HepG2 (cell line): ENCODE data around the gene CRYAB. TPM values are rescaled to one million over a fixed set of nuclear protein-coding genes. Genes with fewer than 3 reads are reported as not detected.

Experiments
- ATAC-seq: fragments of 200-7000 bp; cut with Tn5 transposase; 3 replicates; pipeline ENCODE4 v1.9.1; 2020; ENCODE audit warnings: mild to moderate bottlenecking, moderate library complexity
- BruUV-seq: library from RNA; stranded (reverse); fragments of 400-500 nt; replicated peaks from 2 replicates; lab custom pipeline; 2021; lab: Mats Ljungman, UMichigan
- CTCF ChIA-PET: fragments of 300-600 bp; formaldehyde crosslinking; extraction: SDS; loops from one replicate; lab custom pipeline; 2021; ENCODE audit warnings: low total read pairs, inconsistent platforms, low intra/inter-chr PET ratio; lab: Yijun Ruan, JAX
- POLR2A ChIA-PET: fragments of 350-600 bp; sonication (Branson Sonifier 250); formaldehyde crosslinking; loops from one replicate; lab custom pipeline; 2020; ENCODE audit warnings: antibody characterized with exemption, inconsistent platforms; lab: Yijun Ruan, JAX
- DNase-seq: peaks from one replicate; pipeline ENCODE4 v3.0.0-alpha.2; 2015; ENCODE audit warnings: low spot score
- FAIRE-seq: peaks from 3 replicates; lab custom pipeline; 2011; peaks lifted over from hg19 to GRCh38; lab: Jason Lieb, UNC
- H2AFZ ChIP-seq: one replicate; pipeline ENCODE4 v1.6.1; 2011; ENCODE audit warnings: low read length, inconsistent platforms
- H3K27ac ChIP-seq: fragments of 300-600 bp; 3 replicates; pipeline ENCODE4 v1.8.0; 2011; ENCODE audit warnings: mixed run types, mild to moderate bottlenecking, mixed read lengths, low read length, inconsistent platforms; ENCODE audit not compliant: insufficient read depth; ENCODE audit errors: extremely low read length
- H3K27me3 ChIP-seq, 2 experiments: fragments of 200-600 bp in 1 of 2; 2 replicates in 1 of 2; 3 replicates in 1 of 2; pipeline versions ENCODE4 v1.6.0 to v1.8.0; 2011; ENCODE audit warnings: low read length in 2 of 2, mild to moderate bottlenecking in 2 of 2, moderate library complexity in 2 of 2, inconsistent platforms in 1 of 2; ENCODE audit not compliant: insufficient read depth in 2 of 2, control insufficient read depth in 1 of 2
- H3K36me3 ChIP-seq, 2 experiments: fragments of 200-600 bp in 1 of 2; replicated peaks in 1 of 2; 2 replicates in 1 of 2; 3 replicates in 1 of 2; pipeline versions ENCODE4 v1.5.1 to v1.8.0; 2011; ENCODE audit warnings: low read length in 2 of 2, inconsistent platforms in 1 of 2; ENCODE audit not compliant: insufficient read depth in 2 of 2, control insufficient read depth in 1 of 2
- H3K4me1 ChIP-seq: 2 replicates; pipeline ENCODE4 v1.5.1; 2012; ENCODE audit warnings: low read length, inconsistent platforms; ENCODE audit not compliant: insufficient read depth
- H3K4me2 ChIP-seq: 2 replicates; pipeline ENCODE4 v1.6.0; 2011; ENCODE audit warnings: low read depth, low read length, inconsistent platforms
- H3K4me3 ChIP-seq, 3 experiments: fragments of 200-600 bp in 1 of 3; sonication (generic), shearing (Covaris generic) in 1 of 3; replicated peaks in 1 of 3; 2 replicates each; pipeline ENCODE4 v1.5.1; 2011 to 2016; ENCODE audit warnings: low read length in 3 of 3, inconsistent platforms in 2 of 3, low read depth in 2 of 3, mild to moderate bottlenecking in 2 of 3, control low read depth in 1 of 3, mixed read lengths in 1 of 3; ENCODE audit not compliant: insufficient read depth in 1 of 3
- H3K79me2 ChIP-seq: one replicate; pipeline ENCODE4 v1.6.1; 2011; ENCODE audit warnings: low read length, inconsistent platforms; ENCODE audit not compliant: insufficient read depth
- H3K9ac ChIP-seq: 2 replicates; pipeline ENCODE4 v1.6.0; 2011; ENCODE audit warnings: mild to moderate bottlenecking, low read depth, low read length, inconsistent platforms; ENCODE audit not compliant: insufficient read depth
- H3K9me3 ChIP-seq: 2 replicates; pipeline ENCODE4 v1.5.1; 2012; ENCODE audit warnings: mild to moderate bottlenecking, low read length
- H4K20me1 ChIP-seq: 2 replicates; pipeline ENCODE4 v1.6.0; 2011; ENCODE audit warnings: inconsistent platforms, mild to moderate bottlenecking, low read length, moderate library complexity; ENCODE audit not compliant: insufficient read depth
- EP300 ChIP-seq, 3 experiments: sonication (generic) in 1 of 3; formaldehyde crosslinking in 1 of 3; IDR thresholded peaks; 2 replicates each; pipeline versions ENCODE4 v1.5.1 to v1.6.1; 2011 to 2020; ENCODE audit warnings: low read depth in 2 of 3, low read length in 2 of 3, borderline replicate concordance in 1 of 3, improper control_type of control experiment in 1 of 3, mild to moderate bottlenecking in 1 of 3, missing genetic modification reagents in 1 of 3, moderate library complexity in 1 of 3
- HNF4G ChIP-seq, 2 experiments: sonication (generic) in 1 of 2; formaldehyde crosslinking in 1 of 2; IDR thresholded peaks; 2 replicates each; pipeline versions ENCODE4 v1.4.0 to v1.6.1; 2011 to 2020; ENCODE audit warnings: borderline replicate concordance in 2 of 2, low read depth in 2 of 2, mild to moderate bottlenecking in 2 of 2, low read length in 1 of 2, missing genetic modification reagents in 1 of 2, moderate library complexity in 1 of 2
- KLF6 ChIP-seq: IDR thresholded peaks from 2 replicates; pipeline ENCODE4 v1.8.0; 2016; ENCODE audit warnings: missing biosample characterization, missing genetic modification reagents
- MXI1 ChIP-seq: IDR thresholded peaks from 3 replicates; pipeline ENCODE4 v1.6.1; 2012; ENCODE audit warnings: low read depth, low read length, inconsistent platforms, borderline replicate concordance
- MYC ChIP-seq: sonication (generic); formaldehyde crosslinking; IDR thresholded peaks from 2 replicates; pipeline ENCODE4 v1.9.0; 2021; ENCODE audit warnings: missing genetic modification reagents, borderline replicate concordance
- SIN3A ChIP-seq: IDR thresholded peaks from 2 replicates; pipeline ENCODE4 v1.6.1; 2011; ENCODE audit warnings: low read depth, mild to moderate bottlenecking, control low read depth, low read length, borderline replicate concordance
- SNAI1 ChIP-seq: sonication (generic); formaldehyde crosslinking; IDR thresholded peaks from 2 replicates; pipeline ENCODE4 v1.5.0; 2020; ENCODE audit warnings: mild to moderate bottlenecking, missing genetic modification reagents, borderline replicate concordance
- SP4 ChIP-seq: sonication (generic); formaldehyde crosslinking; IDR thresholded peaks from 2 replicates; pipeline ENCODE4 v1.8.1; 2023; ENCODE audit warnings: mild to moderate bottlenecking, missing genetic modification reagents
- YY1 ChIP-seq: IDR thresholded peaks from 2 replicates; pipeline ENCODE4 v1.6.1; 2011; ENCODE audit warnings: low read length, low read depth, moderate library complexity, mild to moderate bottlenecking; ENCODE audit not compliant: insufficient read depth, insufficient replicate concordance
- ZNF501 ChIP-seq: sonication (generic); formaldehyde crosslinking; IDR thresholded peaks from 2 replicates; pipeline ENCODE4 v1.5.1; 2020; ENCODE audit warnings: mild to moderate bottlenecking, moderate library complexity, missing genetic modification reagents
- ZNF710 ChIP-seq: sonication (generic); formaldehyde crosslinking; IDR thresholded peaks from 2 replicates; pipeline ENCODE4 v1.5.0; 2020; ENCODE audit warnings: mild to moderate bottlenecking, missing genetic modification reagents, borderline replicate concordance
- ZUFSP ChIP-seq: sonication (generic); formaldehyde crosslinking; IDR thresholded peaks from 2 replicates; pipeline ENCODE4 v1.9.0; 2021; ENCODE audit warnings: missing genetic modification reagents, mild to moderate bottlenecking, borderline replicate concordance
- WGBS: methylation state at CpG from one replicate; pipeline ENCODE4 v1.1.6; 2017; ENCODE audit warnings: low lambda C conversion rate; 5-methylcytosine and 5-hydroxymethylcytosine counted together
- in situ Hi-C: cut with HindIII; loops from 2 replicates; pipeline ENCODE4 v1.10.0; 2017; ENCODE audit warnings: low pct_unique_long_range_greater_than_20kb; ENCODE audit not compliant: extremely low pct_ligation_motif_present
- intact Hi-C: fragments of 100-400 bp; cut with micrococcal nuclease; formaldehyde crosslinking; loops from one replicate; pipeline ENCODE4 v1.10.0; 2022; ENCODE audit not compliant: unreplicated experiment
- polyA plus RNA-seq, 8 experiments: library from polyadenylated mRNA; depleted of rRNA in 3 of 8; stranded (reverse) in 7 of 8; unstranded in 1 of 8; fragments of >200 nt; fragmentation: Illumina TruSeq in 4 of 8; extraction: Trizol in 4 of 8; gene quantifications; 2 replicates each; pipeline versions ENCODE4 v1.2.1 to v1.2.3, GENCODE V29; 2011 to 2016; ENCODE audit warnings: low read depth in 4 of 8, missing spikeins in 1 of 8, mixed read lengths in 1 of 8; ENCODE audit not compliant: insufficient read depth in 1 of 8
- total RNA-seq, 5 experiments: library from RNA; depleted of rRNA; stranded (reverse); fragments of >200 nt; fragmentation: Illumina TruSeq; extraction: Trizol; gene quantifications; 2 replicates each; pipeline ENCODE4 v1.2.3, GENCODE V29; 2016; ENCODE audit warnings: low read depth in 1 of 5
- TF ChIP-seq, protein P1 (sequence below): sonication (generic); formaldehyde crosslinking; conservative IDR thresholded peaks from 2 replicates; pipeline ENCODE4 v1.4.0; 2020; ENCODE audit warnings: missing genetic modification reagents

CRYAB gene
- total and polyA plus RNA-seq, 2 of the 13 experiments (the other 11 are each of a cell fraction or from before 2014, with no cell fraction given), result 0.55 to 1.1 TPM

- in situ Hi-C loops, result no loop called here
- BruUV-seq, result TSS peak; percentile 72
- intact Hi-C loops, result loop anchor here (2.0 kb wide), 1 partner anchor 40 kb away; the partner anchor contains the start of genes CFAP68 and FDXACB1
- DNase-seq (peak; percentile 89), FAIRE-seq (peak; percentile 76), ATAC-seq (peak; percentile 91)
- H3K27me3 ChIP-seq, result no peaks in the 10 kb centered on the region
- H3K9ac ChIP-seq, result peak within 1 kb of the TSS; percentile 62
- CTCF ChIA-PET, result no interaction called here
- no peaks in the 10 kb centered on the region for H3K79me2 ChIP-seq
- POLR2A ChIA-PET, result interaction anchor here (0.6 to 3.1 kb wide), 12 partner anchors 8 to 103 kb away, joined by 3 to 65 read pairs (median 6); partner anchors contain the start of gene ALG9
- peaks cover 88% of the 10 kb centered on the region for H3K4me1 ChIP-seq
- no peaks in the 10 kb centered on the region for H3K9me3 ChIP-seq
- no peaks in the 10 kb centered on the region for H4K20me1 ChIP-seq
- H2AFZ ChIP-seq, result peak within 1 kb of the TSS; percentile 62
- H3K27ac ChIP-seq, result peak within 1 kb of the TSS; percentile 66
- peak within 1 kb of the TSS; percentile 49 to 66 (median 58) for H3K4me3 ChIP-seq
- WGBS, result 13% methylated on average over 16 of the region's 19 CpGs
- H3K36me3 ChIP-seq, result no peaks in the 10 kb centered on the region
- peak within 1 kb of the TSS; percentile 75 for H3K4me2 ChIP-seq
- TF ChIP-seq ZNF501 (CRISPR knock-in tag) (0 out of 2 replicates have a peak, but pooled peaks have one; percentile 22), HNF4G (IDR thresholded peaks at IDR 0.05; ENCODE audit: borderline replicate concordance, low read depth, low read length) (peak; percentile 42), HNF4G (CRISPR knock-in tag; IDR thresholded peaks at IDR 0.05; ENCODE audit: borderline replicate concordance, low read depth) (no peak), ZUFSP (CRISPR knock-in tag) (no peak), SIN3A (peak; percentile 97), MYC (CRISPR knock-in tag) (0 out of 2 replicates have a peak, but pooled peaks have one; percentile 21), MXI1 (peak; percentile 80; the same call in 1 of the 3 replicates), EP300 (IDR thresholded peaks at IDR 0.05; ENCODE audit: low read depth in 2 of 2, low read length in 2 of 2) (peak in 1 of 2 experiments; percentile 25; a peak in 2 of 4 replicates), EP300 (CRISPR knock-in tag; IDR thresholded peaks at IDR 0.05; ENCODE audit: borderline replicate concordance) (no peak), YY1 (peak; percentile 40), ZNF710 (CRISPR knock-in tag) (0 out of 2 replicates have a peak, but pooled peaks have one; percentile 36), SNAI1 (CRISPR knock-in tag) (no peak), SP4 (CRISPR knock-in tag) (0 out of 2 replicates have a peak, but pooled peaks have one; percentile 19), KLF6 (CRISPR knock-in tag) (no peak)
- TF ChIP-seq, protein P1, sequence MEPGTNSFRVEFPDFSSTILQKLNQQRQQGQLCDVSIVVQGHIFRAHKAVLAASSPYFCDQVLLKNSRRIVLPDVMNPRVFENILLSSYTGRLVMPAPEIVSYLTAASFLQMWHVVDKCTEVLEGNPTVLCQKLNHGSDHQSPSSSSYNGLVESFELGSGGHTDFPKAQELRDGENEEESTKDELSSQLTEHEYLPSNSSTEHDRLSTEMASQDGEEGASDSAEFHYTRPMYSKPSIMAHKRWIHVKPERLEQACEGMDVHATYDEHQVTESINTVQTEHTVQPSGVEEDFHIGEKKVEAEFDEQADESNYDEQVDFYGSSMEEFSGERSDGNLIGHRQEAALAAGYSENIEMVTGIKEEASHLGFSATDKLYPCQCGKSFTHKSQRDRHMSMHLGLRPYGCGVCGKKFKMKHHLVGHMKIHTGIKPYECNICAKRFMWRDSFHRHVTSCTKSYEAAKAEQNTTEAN (CRISPR knock-in tag), result peak; percentile 80
Measured at GRCh38 chr11:111918390-111919256, 7.1 kb upstream of the CRYAB start, which contains the start of gene C11orf52. Gene C11orf52, plus strand, starts transcription at chr11:111918913. Its CDS starts 60 bp downstream, at chr11:111918973.
